Activated CD4-positive, alpha-beta T cell treated with anti-CD3 and anti-CD28 coated beads, Interleukin-2, Interleukin-4, amounts not matched to agents 100 ng/mL and 50 ng/mL, durations not matched to agents 16 hours and 8 hours (primary cell): Measurements from ENCODE around the gene NPAS2.
A peak's percentile ranks its signal among the peaks of the same experiment; 100 is the strongest.

Experiments
- DNase-seq: peaks from one replicate; pipeline ENCODE4 v3.0.0-alpha.2; 2020; ENCODE audit warnings: low spot score

Gene NPAS2

DNA sequence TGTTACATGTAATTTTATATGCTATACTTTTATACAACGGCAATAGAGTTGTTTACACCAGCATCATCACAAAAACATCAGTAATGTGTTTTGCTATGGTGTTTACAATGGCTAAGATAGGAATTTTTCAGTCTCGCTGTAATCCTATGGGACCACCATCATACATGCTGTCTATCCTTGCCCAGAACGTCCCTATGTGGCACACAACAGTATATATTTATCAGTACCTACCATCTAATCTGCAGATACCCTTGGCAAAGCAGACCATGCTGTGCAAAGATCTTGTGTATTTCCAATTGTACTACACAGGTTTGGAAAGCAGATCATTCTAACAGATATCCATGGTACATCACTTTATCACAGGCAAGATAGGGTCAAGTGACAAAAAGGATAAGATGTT, 197.4 kb downstream of the NPAS2 start:
- DNase-seq, result no peak

DNA sequence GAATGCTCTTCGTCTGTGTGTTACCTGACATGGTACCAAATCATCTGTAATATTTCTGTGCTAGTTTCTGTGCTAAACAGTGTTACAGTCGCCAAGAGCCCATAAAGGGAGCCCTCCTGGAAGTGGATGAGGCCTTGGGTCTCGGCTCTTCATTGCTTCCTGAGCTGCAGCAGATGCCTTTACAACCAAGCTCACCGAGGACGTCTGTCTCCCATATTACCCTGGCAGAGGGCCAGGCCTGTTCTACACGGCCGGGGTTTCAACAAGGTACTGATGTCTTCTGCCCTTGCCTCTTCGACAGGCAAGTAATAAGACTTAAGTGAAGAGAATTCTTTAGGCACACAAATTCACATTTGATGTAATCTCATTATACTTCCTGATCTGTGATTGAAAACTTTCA, 199.0 kb downstream of the NPAS2 start:
- DNase-seq, result no peak

DNA sequence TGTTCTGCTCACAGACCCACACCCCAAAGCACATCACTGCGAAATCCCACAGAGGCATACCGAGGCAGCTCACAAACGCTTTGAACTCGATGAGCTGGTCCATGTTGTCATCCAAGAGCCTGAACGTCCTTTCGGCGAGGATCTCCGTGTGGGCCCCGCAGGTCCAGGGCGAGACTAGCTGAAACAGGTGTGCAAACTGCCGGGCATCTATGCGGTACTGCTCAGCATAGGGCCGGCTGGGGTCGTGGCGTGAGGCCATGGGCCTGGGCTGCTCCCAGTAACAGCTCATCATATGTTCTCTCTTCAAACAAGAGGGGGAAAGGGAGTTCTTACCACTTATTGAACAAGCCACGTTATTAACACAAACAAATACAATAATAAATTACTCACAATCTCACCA, 202.3 kb downstream of the NPAS2 start:
- DNase-seq, result no peak

DNA sequence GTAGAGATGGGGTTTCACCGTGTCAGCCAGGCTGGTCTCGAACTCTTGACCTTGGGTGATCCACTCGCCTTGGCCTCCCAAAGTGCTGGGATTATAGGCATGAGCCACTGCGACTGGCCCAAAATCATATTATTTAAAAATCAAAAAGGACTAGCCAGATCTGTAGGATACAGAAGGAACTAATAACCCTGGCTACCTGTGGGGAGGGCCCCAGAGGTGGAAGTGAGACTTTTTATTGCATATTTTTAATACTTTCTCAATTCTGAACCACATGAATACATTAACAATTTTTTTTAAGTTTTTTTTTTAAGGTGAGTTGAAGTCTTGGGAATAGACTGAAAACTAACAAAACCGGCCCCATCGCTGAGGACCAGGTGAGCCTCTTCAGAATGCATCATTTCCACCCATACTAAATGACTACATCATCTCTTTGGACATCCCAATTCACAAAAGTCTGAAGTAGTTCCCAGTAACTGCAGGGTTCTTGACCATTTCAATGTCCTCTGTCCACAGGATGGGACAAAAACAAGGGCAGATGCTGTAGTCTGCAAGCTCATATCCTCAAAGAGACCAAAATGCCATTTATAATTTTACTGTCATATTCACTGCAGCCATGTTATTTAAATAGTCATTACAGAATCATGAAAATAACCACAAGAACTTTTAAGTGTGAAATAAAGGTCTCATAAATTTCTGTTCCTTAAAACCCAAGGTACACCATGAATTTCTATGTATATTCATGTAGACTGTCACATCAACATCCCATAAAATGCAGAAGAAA, 203.6 kb downstream of the NPAS2 start:
- DNase-seq, result no peak

DNA sequence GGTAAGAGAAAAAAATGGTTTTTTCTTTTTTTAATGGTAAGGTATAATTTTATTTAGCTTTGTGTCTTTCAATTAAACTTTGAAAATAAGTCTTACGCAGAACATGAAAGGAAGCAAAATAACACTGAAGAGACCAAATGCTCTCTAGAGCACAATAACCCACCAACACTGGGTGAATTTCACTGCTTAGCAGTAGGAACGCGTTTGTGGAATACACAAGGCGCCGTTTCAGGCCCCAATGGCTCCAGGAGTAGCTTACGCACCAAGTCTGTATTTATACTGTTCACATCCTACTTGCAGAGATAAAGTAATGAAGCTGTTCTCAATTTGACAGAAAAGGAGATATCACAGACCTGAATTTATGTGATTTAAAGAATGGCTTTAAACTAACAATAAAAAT, 205.6 kb downstream of the NPAS2 start:
- no peak for DNase-seq

DNA sequence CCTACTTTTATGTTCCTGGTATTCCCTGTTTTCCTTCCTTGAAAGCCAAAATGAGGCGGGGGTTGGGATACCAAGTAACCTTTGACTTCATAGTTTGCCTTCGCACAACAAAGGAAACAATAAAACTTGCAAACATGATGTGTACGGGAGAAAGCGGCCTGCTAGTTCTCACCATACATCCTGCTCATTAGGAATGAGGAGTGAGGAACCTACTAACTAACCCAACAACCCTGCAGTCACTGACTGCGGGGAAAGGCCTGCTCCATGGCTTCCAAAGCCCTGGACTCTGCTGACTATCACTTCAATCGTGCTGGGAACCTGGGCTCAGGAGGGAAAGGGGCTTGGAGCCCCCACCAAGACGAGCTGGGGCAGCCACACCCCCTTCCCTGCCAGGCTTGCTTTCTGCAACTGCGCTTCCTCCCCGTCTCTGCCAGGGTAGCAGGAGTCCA, 206.3 kb downstream of the NPAS2 start:
- DNase-seq, result no peak

DNA sequence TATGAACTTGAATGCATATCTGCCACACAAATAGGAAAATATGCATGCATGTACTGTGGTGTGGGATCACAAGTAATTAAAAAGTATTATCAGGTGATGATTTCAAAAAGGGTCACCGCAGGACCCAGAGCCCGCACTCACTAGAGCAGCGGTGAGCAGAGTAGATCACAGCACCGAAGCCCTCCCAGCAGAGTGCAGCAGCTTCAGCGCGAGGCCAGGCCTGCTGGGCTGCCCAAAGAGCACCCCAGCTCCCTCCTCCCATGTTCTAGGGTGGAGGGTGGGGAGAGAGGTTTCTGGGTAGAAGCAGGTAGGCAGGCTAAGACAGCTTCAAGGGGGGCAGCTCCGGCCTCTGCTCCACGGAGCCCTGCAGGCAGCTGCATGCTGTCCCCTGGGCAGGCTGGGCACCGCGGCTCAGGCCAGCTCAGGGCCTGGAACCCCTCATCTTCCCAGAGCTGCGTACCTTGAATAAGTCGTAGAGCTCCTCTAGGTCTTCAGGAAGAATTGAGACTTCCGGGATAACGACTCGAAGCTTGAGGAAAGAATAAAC, 207.1 kb downstream of the NPAS2 start:
- no peak for DNase-seq

DNA sequence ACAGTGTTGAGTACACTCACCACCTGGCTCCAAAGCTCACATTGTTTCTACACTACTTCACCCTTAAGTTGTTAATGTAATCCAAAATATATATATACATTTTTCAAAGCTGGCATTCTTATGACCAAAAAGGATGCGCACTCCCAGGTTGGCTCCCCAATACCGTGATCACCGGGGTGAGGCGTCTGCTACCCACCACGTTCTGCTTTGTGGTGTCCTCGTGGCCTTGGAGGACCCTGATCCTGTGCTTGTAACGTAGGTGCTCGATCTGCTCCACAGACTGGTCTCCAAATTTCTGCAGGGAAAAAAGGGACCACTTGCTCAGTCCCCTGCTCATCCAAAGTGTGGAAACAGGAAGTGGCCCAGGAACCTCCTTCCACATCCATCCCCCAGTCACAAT, 207.9 kb downstream of the NPAS2 start:
- DNase-seq, result no peak

DNA sequence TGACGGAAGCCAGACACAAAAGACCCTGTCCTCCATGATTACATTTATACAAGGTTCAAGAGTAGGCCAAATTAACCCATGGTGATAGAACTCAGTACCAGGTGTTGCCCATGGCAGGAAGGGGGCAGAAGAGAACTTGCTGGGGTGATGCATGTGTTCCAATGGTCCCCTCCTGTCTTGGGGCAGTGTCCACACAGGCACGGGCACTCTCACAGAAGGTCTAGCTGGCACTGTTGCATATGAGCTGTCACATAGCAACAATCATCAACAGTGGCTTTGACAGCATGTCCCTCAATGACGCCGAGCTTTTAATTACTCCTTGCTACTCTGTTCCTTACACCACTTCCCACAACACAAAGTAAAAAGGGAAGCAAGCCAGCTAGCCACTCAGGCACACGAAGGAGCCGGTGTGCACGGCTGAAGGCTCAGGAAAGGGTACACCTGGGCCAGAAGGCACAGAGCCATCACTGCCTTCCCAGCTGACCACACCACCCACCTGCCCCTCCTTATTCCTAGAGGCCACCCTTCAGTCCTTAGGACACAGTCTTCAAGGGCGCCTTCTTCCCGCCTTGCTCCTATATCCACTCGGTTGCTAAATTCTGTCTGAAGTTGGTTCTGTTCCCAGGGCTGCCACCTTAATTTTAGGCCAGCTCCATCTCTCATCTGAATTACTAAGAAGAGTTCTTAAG, 211.1 kb downstream of the NPAS2 start:
- DNase-seq, result no peak

DNA sequence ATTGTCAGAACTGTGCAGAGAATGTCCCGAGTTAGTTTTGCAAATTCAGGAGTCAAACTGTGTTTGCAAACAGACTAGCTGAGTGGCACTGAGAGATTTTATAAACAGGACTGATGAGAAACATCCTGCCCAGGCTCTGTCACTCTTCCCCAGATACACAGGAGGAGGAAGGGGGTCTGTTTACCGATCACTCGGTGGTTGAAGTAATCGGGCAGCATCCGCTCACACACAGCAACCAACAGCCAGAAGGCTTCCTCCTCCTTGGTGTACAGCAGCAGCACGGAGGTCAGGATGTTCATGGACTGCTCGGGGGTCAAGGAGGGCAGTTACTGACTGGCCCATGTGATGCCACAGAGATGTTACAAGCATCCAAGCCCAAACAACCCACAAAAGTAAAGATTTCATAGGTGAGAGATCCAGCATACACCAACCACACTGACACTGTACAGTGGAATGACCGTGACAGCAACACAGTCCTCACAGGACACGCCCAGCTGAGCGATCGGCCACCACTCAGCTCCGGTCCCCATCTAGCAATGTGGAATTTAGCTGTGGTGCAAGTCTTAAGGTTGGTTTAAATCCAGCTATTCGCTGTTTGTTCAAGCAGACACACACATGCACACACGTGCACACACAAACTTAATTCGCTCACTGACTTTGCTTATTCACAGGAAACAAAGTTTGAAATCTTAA, 212.3 kb downstream of the NPAS2 start:
- DNase-seq, result no peak

DNA sequence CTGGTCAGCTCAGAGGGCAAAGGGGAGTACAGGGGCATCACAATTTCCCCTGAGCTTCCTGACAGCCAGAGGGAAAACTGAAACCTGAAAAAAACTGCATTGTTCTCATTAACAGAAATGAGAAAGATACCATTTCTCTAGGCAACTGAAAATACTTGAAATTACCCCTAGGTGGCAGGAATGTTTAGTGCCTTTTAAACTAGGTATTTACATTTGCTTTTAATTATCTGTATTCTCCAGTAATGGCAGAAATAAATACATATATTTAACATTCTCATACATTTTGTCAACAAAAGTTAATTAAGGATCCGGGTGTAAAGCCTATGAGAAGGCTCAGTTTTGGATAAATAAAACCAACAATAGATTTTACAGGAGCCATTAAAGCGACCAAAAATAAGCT, 216.6 kb downstream of the NPAS2 start:
- DNase-seq, result peak; percentile 11

DNA sequence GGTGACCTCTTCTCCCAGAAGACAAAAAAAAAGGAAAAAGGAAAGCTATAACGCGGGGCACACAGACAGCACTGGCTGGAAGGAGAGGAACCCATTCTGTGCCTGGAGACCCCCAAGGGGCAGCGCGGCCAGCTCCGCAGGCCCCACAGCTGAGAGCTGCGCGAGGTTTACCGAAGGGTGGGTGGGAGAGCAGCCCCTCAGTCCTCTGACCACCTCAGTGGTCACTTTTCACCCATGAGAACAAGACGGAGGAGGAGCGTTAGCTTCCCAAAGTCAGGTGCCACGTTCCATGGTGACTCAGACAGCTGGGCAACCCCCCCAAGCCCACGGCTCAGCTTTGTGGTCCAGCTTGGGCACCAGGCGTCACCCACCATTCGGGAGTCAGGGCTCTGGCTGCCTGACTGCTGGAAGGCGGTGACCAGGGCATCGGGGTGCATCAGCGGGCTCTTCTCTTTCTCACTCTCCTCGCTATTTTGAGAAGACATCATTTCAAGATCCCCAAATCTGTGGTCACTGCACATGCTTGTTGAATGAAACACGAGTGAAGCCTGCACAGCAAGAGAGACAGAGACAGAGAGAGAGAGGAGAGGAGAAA, 217.3 kb downstream of the NPAS2 start:
- no peak for DNase-seq

DNA sequence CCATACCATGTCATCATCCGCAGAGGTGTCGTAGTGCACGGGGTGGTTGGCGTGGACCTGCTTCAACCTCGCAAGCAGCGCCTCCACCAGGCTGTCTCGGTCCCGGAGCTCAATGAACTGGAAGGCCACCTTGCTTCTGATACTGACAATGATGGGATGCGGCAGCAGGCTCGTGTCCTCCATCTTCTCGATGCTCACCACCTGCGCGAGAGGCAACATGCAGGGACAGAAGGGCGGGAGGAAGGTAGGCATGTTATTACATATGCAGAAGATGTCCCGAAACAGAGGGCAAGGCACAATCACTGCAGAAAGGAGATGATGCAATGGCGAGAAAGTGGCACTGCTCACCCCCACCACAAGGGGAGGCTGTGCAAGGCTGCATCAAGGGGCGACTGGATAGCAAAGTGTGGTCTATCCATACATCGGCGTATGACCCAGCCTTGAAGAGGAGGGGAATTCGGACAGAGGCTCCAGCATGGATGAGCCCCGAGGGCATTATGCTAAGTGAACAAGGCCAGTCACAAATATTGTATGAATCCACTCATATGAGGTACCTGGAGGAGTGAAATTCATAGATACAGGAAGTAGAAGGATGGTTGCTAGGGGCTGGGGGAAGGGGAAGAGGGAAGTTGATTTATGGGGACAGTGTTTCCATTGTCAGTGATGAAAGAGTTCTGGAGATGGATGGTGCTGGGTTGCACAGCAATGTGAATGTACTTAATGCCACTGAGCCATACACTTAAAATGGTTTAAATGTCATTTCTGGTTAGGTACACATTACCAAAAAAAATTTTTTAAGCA, 218.7 kb downstream of the NPAS2 start:
- peak; percentile 9 for DNase-seq

DNA sequence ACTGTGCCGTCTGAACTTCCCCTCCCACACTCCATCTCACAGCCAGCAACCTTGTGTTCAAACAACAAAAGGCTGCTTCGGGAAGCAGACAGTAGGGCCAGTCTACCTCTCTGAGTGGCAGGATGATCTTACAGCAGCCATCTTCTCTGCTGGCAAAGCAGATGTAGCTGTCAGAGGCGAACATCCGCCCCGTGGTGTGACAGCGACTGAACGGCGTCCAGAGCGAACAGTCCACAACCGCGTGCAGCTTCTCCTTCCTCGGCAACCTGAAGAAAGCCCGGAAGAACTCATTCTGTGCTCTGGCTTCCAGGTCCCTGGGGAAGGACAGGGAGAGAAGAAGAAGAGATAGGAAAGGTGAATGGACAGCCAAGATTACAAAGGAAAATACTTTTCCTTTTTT, 220.1 kb downstream of the NPAS2 start:
- no peak for DNase-seq

DNA sequence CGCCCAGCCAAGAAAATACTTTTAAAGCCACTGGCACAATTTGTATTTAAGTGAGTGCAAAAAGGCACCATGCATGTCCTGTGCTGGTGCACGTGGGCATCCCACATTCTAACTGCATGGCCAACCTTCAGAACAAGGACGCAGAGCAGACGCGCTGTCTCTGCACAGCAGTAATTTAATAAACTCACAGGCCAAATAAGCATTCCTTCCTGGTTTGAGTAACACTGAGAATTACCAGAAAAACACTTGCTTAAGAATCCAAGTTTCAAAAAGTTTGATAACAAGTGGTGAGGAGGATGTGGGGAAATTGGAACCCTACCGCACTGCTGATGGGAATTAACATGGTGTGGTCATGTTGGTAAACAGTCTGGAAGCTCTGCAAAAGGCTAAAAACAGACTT, 220.8 kb downstream of the NPAS2 start:
- DNase-seq, result no peak

DNA sequence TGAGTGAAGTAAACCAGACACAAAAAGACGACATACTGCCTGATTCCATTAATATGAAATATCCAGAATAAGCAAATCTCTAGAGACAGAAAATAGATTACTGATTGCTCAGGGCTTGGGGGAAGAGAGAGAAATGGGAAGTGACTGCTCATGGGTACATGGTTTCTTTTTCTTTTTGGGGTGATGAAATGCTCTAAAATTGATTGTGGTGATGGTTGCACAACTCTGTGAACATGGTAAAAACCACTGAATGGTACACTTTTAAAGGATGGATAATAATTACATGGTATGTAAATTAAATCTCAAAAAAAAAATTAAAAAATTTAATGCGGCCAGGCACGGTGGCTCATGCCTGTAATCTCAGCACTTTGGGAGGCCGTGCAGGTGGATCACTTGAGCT, 221.5 kb downstream of the NPAS2 start:
- no peak for DNase-seq

DNA sequence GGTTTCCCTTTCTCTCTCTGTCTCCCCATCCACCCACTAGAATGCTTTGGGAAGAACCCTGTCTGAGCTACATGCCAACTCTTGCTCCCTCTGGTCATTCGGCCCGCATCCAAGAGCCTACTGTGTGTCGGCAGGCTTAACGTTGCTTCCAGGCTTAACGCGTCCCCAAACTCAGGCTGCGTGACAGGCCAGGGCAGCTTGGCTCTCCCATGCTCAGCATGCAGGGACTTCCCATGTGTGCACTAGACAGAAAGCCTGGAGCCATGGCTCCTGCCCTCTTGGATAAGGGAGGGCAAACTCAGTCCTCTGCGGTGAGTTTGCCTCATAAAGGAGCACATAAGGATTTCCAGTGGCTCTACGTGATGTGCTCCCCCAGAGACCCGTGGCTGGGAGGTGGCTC, 225.4 kb downstream of the NPAS2 start:
- no peak for DNase-seq
